GM21619 (cell line): ENCODE data around the gene STK4.

Experiments
- ATAC-seq: cut with Tn5 transposase; IDR thresholded peaks from one replicate; pipeline ENCODE4 v1.9.1; 2021; ENCODE audit not compliant: unreplicated experiment

STK4 gene

DNA sequence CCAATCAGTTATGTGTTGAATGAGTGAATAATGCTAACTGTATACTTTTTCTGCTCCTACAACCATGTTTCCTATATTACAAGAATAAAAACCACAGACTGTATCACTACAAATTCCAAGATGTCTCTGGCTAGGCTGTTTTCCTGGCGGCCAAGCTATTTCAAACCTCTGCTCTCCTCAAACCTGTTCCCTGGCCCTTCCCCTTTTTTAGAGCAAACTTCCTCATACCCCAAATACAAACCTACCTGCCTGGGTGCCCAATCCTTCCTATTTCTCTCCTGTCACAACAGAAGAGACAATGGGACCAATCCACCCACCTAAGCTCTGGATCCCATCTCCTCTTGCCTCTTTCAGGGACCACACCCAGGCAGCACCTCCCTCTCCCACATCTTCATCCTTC lies 13.6 kb upstream of the STK4 start:
- no peak for ATAC-seq

GRCh38 chr20:44954211-44954610 lies 12.1 kb upstream of the STK4 start:
- no peak for ATAC-seq

- no peak for ATAC-seq
These were observed 11.0 kb upstream of the STK4 start for GRCh38 chr20:44955270-44955669.

GRCh38 chr20:44956410-44956809 lies 9.9 kb upstream of the STK4 start:
- ATAC-seq, result no peak

DNA sequence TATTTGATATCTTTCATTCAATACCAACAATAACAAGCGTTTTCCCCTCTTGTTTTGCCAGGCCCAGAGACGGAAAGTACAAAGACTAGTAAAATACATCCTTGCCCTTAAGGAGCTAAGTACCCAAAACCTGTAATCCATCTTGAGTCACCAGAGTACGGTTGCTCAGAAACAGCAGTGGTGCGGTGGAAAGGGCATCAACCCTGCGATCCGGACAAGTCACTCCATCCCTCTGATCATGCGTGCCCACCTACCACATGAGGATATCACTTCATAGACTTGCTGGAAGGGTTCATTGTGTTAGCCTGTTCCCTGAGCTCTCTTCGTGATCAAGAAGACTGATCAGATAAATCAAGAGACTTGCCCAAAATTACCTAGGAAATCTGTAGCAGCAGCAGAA lies 8.0 kb upstream of the STK4 start:
- no peak for ATAC-seq

- no peak for ATAC-seq
These were observed 7.2 kb upstream of the STK4 start for GRCh38 chr20:44959082-44959637.

DNA sequence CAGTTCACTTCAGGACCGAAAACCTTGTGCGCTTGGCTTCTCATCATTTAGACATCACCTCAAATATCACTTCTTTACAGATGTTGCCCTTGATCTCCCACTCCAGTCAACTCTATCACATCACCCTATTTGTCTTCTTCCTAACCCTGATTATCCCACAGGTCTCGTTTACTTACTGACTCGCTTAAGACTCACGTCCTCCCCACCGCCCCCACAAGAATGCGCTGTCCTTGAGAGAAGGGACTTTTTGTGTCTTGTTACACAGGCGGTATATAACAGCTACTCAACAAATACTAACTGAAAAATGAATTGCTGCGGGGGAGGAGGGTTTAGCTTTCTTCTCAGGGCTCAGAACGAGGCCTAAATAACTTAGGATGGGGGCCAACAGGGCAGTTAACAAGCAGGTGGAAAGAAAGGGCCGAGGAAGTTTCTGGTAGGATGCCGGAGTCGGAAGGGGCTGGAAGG lies 6.6 kb upstream of the STK4 start:
- ATAC-seq, result no peak

DNA sequence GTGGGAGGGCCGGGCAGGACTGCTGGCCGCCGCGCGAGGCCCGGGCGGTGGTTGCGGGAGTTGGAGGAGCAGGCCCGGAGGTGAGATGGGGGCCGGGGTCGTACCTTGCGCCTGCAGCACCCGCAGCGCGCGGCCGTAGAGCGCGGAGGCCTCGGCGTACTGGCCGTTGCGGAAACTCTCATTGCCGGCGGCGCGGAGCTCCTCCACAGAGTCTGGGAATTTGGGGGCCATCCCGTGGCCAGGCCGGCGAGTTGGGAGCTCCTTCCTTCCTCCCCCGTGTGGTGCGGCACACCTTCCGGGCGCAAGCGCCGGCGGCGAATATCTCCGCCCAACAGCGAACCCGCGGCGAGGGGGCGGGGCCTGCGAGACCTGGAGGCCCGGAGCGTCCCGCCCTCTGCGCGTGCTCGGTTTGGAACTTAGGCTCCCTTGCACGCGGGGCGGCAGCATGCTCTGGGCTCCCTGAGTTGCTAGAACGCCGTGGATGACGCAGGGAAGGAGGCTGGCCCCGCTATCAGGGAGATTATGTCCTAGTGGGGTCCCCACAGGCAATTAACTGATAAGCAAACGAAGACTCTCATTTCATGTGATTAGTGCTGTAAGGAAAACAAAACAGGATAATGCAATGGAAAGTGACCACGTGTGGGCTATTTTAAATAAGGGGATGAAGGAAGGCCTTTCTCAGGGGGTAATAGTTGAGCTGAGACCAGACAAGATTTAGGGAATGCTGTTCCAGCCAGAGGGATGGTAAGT lies 6.0 kb upstream of the STK4 start, which contains the start of gene TOMM34:
TOMM34 (minus strand) TSS at position 295 of the 750 bp plus-strand sequence; CDS start at position 231, 64 bp downstream.
- peak; percentile 88 for ATAC-seq

DNA sequence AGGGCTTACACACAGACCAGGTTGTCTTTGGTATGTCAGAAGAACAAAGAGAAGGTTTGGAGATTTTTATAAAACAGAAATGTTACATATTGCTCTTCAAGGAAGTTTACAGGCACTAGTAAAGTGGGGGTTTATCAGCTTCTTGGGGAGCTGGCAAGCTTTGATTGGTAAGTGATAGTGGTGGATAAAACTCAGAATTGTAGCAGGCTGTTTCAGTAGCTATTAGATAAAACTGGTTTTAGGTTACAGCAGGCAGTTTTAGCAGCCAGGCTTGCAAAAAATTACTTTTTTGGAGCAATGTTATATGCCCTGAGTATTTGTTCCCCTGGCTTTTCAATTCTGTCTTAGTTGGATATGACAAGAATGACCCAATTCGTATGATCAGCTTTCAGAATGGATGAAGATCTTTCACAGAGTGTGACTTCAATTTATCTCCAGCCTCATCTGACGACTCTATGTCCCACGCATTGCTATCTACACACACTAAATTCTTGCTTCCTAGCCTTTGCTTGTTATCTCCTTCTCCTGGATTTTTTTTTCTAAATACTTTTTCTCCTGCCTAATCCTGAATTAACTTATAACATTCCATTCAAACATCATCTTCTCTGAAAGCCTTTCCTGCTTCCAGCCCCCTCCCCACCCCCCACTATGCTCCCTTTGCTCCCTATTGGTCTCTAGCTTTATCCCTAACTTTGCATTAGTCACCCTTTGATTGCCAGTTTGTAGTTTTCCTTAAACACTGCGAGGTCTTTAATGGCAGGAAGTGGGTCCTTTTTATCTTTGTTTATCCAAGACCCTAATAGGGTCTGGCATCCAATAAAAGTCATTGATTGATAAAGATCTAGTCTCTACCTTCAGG lies 5.1 kb upstream of the STK4 start:
- no peak for ATAC-seq

- no peak for ATAC-seq
These were observed 4.4 kb upstream of the STK4 start for GRCh38 chr20:44961870-44962267.

DNA sequence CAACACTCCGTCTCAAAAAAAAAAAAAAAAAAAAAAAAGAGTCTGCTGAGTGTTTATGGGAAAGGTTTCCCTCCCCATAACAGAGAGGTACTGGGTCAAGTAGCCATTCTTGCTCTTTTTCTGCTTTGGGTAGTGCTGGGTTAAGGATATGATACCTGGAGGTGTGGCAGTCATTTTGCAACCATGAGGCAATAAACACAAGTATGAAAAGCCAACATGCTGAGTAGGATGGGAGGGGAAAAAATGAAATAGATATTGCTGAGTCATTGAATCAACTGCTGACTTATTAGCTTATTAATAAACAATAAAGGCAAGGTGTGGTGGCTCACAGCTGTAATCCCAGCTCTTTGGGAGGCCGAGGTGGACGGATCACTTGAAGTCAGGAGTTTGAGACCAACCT lies 3.8 kb upstream of the STK4 start:
- ATAC-seq, result no peak

DNA sequence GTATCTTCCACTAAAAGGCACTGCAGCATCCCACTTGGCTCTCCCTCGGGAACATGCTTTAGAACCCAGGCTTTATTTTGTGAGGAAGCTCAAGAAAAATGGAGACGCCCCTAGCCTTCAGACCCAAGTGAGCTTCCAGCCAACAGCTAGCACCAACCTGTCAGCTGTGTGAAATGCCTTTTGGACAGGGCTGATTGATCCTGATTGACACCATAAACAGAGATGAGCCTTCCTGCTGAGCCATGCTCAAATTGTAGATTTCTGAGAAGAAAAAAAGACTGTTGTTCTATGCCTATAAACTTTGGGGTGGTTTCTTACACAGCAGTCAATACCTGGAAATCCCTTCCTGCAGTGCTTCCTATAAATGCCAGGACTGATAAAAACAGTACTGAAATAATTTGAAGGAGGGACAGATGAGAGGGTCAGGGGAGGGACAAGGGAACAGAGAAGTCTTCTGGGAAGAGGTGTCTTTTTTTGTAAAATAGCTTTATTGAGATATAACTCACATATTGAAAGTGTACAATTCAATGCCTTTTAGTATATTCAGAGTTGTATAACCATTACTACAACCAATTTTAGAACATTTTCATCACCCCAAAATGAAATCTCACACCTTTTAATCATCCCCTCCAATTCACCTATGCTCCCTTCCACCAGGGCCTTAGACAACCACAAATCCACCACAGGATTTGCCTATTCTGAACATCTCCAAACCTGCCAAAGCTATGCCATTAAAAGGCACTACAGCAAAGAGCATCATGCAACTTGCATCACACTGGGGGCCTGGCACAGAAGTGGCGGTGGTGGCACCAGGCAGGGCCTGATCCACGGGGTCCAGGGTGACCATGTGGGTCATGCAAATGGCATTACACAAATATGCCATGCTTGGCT lies 2.7 kb upstream of the STK4 start:
- no peak for ATAC-seq

DNA sequence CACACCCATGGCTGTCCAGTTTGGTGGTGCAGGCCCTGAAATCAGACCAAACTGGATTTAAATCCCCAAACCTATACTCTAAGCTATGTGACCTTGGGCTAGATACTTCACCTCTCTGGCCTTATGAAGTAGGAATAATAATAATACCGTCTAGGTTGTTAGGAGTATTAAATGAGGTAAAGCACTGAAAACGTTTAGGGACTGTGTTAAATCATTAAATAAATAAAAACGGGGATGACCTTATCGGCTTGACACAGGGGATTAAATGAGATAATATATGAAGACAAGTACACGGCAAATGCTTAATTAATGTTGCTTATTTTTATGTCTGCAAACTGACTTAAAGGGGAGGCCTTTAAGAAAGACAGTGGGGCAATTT lies 672 bp upstream of the STK4 start:
- no peak for ATAC-seq

- no peak for ATAC-seq
These were observed 995 bp downstream of the STK4 start for GRCh38 chr20:44967207-44967807.

DNA sequence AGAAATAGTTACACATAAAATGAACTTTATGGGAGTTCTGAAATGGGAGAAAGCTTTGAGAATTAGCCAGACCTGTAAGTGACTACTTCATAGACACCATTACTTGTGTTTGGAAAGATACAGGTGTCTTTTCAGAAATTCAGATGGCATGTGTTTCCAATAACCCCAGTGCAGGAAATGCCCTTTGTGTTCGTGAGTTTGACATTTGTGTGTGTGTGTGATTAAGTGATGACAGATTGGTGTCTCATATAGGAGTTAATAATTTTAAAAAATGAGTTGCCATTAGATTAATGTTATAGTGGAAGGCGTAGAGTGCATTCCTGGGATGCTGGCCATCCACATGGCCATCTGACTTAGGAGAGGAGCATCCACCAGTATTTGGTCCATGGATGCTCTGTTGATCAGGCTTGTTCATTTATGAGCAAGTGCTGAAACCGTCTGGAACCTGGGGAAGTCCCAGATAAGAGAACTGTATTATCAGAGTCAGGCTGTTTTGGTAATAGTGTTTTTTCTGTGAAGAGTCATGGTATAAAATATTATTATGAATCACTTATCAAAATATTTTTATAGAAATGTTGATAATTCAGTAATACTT lies 3.1 kb downstream of the STK4 start:
- no peak for ATAC-seq

DNA sequence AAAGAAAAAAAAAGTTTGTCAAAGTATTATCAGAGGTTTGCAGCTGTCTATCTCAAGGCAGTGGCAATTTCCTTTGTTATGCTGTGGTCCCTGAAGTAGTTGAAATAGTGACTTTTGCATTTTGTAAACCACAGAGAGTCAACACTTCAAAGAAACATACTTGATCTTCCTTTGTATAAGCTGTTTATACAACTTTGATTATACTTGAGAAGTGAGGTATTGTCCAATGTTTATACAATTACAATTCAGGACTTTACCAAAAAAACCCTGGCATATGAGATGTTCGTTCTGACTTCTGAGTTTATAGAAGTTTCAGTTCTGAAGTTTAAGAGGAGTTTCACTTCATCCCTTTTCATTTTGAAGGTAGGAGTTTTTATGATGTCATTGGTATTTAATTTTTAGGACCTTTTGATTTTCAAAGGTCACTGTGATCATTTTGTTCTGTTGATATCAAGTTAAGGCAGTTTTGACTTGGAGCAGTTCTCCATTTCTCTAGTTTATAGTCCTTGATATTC lies 4.0 kb downstream of the STK4 start:
- ATAC-seq, result no peak

- no peak for ATAC-seq
These were observed 6.7 kb downstream of the STK4 start for GRCh38 chr20:44973053-44973452.

GRCh38 chr20:44976698-44977097 lies 10.4 kb downstream of the STK4 start:
- ATAC-seq, result no peak

DNA sequence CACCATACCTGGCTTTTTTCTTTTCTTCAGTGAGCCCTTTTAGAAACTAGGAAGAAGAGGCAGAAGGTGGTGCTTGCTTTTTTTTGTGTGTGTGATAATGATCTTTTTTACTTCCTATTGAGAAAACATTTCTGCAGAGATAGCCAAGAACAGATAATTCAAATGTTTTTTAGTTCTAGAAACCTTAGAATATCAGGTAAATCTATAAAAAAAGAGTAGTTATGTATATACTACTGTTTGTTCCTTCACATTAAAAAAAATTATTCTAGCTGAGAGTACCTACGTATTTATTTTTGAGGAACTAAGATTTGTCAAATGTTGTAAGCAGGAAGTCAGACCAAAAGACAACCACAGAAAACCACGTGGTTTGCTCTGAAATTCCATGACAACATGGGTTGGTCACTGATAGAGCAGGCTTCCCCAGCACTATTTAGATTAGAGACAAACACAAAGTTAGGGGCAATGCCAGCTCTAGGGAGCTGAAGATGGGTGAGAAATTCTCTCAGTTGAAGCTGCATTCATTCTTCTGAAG lies 12.8 kb downstream of the STK4 start:
- peak; percentile 83 for ATAC-seq
